Trophoblast cell (in vitro differentiated cells and primary cell): ENCODE measurements around the gene COL19A1.
"Not testable (repeated sequence)": the region's sequence is repeated elsewhere in the genome, so short reads cannot be mapped to it uniquely, and the experiment has no call there.

Experiments
- DNase-seq, 2 donors: peaks; one replicate each; pipeline ENCODE4 v3.0.0-alpha.2; 2016
- H2AFZ ChIP-seq: 2 replicates; pipeline ENCODE4 v1.6.1; 2013; ENCODE audit warnings: low read length, moderate library complexity, mild to moderate bottlenecking; ENCODE audit not compliant: insufficient read depth, poor library complexity
- H2AK5ac ChIP-seq: 2 replicates; pipeline ENCODE4 v1.6.1; 2013; ENCODE audit warnings: mild to moderate bottlenecking, low read length
- H2BK120ac ChIP-seq: 2 replicates; pipeline ENCODE4 v1.6.1; 2013; ENCODE audit warnings: low read length, mild to moderate bottlenecking, moderate library complexity; ENCODE audit not compliant: insufficient read depth, poor library complexity
- H2BK12ac ChIP-seq: 2 replicates; pipeline ENCODE4 v1.6.1; 2013; ENCODE audit warnings: mild to moderate bottlenecking, low read length, moderate library complexity
- H2BK5ac ChIP-seq: 2 replicates; pipeline ENCODE4 v1.6.1; 2013; ENCODE audit warnings: low read length, low read depth, moderate library complexity, mild to moderate bottlenecking; ENCODE audit not compliant: poor library complexity
- H3K14ac ChIP-seq: 2 replicates; pipeline ENCODE4 v1.6.1; 2013; ENCODE audit warnings: mild to moderate bottlenecking, low read length
- H3K18ac ChIP-seq: 2 replicates; pipeline ENCODE4 v1.6.1; 2013; ENCODE audit warnings: mild to moderate bottlenecking, low read length
- H3K23ac ChIP-seq: 2 replicates; pipeline ENCODE4 v1.6.1; 2013; ENCODE audit warnings: low read length
- H3K27ac ChIP-seq: 2 replicates; pipeline ENCODE4 v1.5.1; 2013; ENCODE audit warnings: low read depth, mild to moderate bottlenecking, inconsistent platforms, low read length, moderate library complexity
- H3K27me3 ChIP-seq: 2 replicates; pipeline ENCODE4 v1.6.1; 2013; ENCODE audit warnings: inconsistent platforms, mild to moderate bottlenecking, low read length, moderate library complexity; ENCODE audit not compliant: insufficient read depth
- H3K36me3 ChIP-seq, 2 experiments: 1 replicate in 1 of 2; 2 replicates in 1 of 2; pipeline ENCODE4 v1.6.1; 2013; ENCODE audit warnings: low read length in 2 of 2, mild to moderate bottlenecking in 2 of 2, moderate library complexity in 1 of 2; ENCODE audit not compliant: insufficient read depth in 2 of 2, control insufficient read depth in 1 of 2
- H3K4ac ChIP-seq: 2 replicates; pipeline ENCODE4 v1.6.1; 2013; ENCODE audit warnings: low read depth, mild to moderate bottlenecking, low read length, moderate library complexity
- H3K4me1 ChIP-seq, 2 experiments: 1 replicate in 1 of 2; 2 replicates in 1 of 2; pipeline ENCODE4 v1.6.1; 2013; ENCODE audit warnings: low read length in 2 of 2, mild to moderate bottlenecking in 2 of 2, moderate library complexity in 1 of 2; ENCODE audit not compliant: insufficient read depth in 2 of 2, control insufficient read depth in 1 of 2
- H3K4me2 ChIP-seq: 2 replicates; pipeline ENCODE4 v1.6.1; 2013; ENCODE audit warnings: inconsistent platforms, mild to moderate bottlenecking, low read length, moderate library complexity
- H3K4me3 ChIP-seq: 2 replicates; pipeline ENCODE4 v1.5.1; 2013; ENCODE audit warnings: mild to moderate bottlenecking, low read depth, low read length, inconsistent platforms
- H3K79me1 ChIP-seq: one replicate; pipeline ENCODE4 v1.6.1; 2013; ENCODE audit warnings: low read length
- H3K79me2 ChIP-seq: 2 replicates; pipeline ENCODE4 v1.6.1; 2013; ENCODE audit warnings: low read length, mild to moderate bottlenecking; ENCODE audit not compliant: control insufficient read depth, insufficient read depth, poor library complexity
- H3K9ac ChIP-seq: 2 replicates; pipeline ENCODE4 v1.6.1; 2013; ENCODE audit warnings: mild to moderate bottlenecking, low read length
- H3K9me3 ChIP-seq: 2 replicates; pipeline ENCODE4 v1.6.1; 2013; ENCODE audit warnings: low read depth, mild to moderate bottlenecking, control low read depth, inconsistent platforms, low read length; ENCODE audit not compliant: insufficient read depth
- H4K12ac ChIP-seq: 2 replicates; pipeline ENCODE4 v1.6.1; 2013; ENCODE audit warnings: low read depth, mild to moderate bottlenecking, low read length, moderate library complexity
- H4K8ac ChIP-seq: 2 replicates; pipeline ENCODE4 v1.6.1; 2013; ENCODE audit warnings: low read depth, mild to moderate bottlenecking, low read length, moderate library complexity
- H4K91ac ChIP-seq: one replicate; pipeline ENCODE4 v1.6.1; 2013; ENCODE audit warnings: low read depth, mild to moderate bottlenecking, low read length, moderate library complexity
- WGBS: extraction: QIAGEN DNeasy Blood & Tissue Kit; methylation state at CpG from one replicate; pipeline ENCODE4 v1.1.7; 2013; ENCODE audit warnings: missing lambda C conversion rate; ENCODE audit not compliant: insufficient read length, insufficient coverage; ENCODE audit errors: extremely low coverage; 5-methylcytosine and 5-hydroxymethylcytosine counted together

The COL19A1 gene

DNA sequence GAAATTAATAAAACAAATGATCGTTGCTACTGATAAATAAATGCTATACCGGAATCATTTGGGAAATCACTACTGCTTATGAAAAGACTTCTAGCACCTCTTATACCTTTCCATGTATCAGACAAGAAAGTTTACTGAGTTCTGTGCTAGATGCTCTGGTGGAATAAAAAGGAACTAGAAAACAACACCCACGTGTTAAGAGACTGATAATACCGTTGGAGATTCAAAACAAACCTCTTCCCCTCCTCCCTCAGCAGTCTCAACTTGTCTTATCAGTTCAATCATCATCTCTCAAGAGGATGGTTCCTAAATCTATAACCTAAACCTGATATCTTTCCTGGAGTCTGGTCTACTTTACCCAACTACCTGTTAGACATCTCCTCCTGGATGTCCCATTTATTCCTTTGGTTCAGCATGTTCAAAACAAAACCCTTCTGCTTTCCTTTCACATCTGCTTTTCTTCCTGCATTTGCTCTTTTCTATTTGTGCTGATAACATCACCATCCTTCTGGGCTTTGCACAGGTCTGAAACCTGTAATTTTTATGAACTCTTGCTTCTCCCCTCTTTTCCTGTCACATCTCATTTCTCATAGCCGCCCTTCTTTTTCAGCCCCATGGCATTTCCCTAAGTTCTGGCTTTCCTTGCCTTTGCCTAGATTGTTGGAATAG is 122.2 kb downstream of the COL19A1 start:
- no peak overlapping the region for H4K12ac ChIP-seq
- no peaks in the 10 kb centered on the region for H3K9me3 ChIP-seq

DNA sequence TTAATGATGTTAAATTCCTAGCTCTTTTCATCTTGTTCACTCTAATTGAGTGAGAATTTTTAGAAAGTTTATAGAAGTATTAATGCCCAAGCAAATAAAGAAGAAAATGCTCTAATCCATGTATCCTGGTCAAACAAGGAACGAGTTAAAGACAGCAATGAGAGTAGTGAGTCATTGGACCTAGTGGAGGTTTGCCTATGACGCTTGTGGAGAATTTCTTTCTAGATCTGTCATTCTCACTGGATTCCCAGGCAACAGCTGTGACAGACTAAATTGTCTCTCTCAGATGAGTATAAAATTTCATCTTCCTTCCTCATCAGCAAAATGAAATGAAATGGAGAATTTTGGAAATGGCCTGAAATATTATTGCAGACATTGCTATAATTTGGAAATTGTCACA is 127.9 kb downstream of the COL19A1 start:
- no peaks in the 10 kb centered on the region for H3K79me1 ChIP-seq
- no peak overlapping the region for H3K9ac ChIP-seq
- no peaks in the 10 kb centered on the region for H3K27me3 ChIP-seq
- no peak overlapping the region for H3K23ac ChIP-seq
- no peaks in the 10 kb centered on the region for H3K9me3 ChIP-seq
- no peak overlapping the region for H4K91ac ChIP-seq
- no peak overlapping the region for H2BK120ac ChIP-seq
- H2BK5ac ChIP-seq: no peak overlapping the region
- H3K4me3 ChIP-seq: no peak overlapping the region
- H3K4me1 ChIP-seq: no peaks in the 10 kb centered on the region
- no peak overlapping the region for H3K14ac ChIP-seq
- no peak overlapping the region for H4K8ac ChIP-seq
- no peak overlapping the region for H3K4ac ChIP-seq
- H3K18ac ChIP-seq: no peak overlapping the region
- no CpG with 5 or more reads among the region's 2 CpGs for WGBS
- no peak overlapping the region for H2AFZ ChIP-seq
- no peak for DNase-seq
- H3K27ac ChIP-seq: no peak overlapping the region
- no peak overlapping the region for H2AK5ac ChIP-seq
- no peaks in the 10 kb centered on the region for H3K36me3 ChIP-seq
- no peak overlapping the region for H4K12ac ChIP-seq
- no peaks in the 10 kb centered on the region for H3K79me2 ChIP-seq
- no peak overlapping the region for H3K4me2 ChIP-seq
- no peak overlapping the region for H2BK12ac ChIP-seq

More for the DNA sequence above, 122.2 kb downstream of the COL19A1 start:
- no peak overlapping the region for H4K8ac ChIP-seq
- H3K14ac ChIP-seq: no peak overlapping the region
- H3K4me2 ChIP-seq: no peak overlapping the region
- H2AK5ac ChIP-seq: no peak overlapping the region
- H3K79me1 ChIP-seq: no peaks in the 10 kb centered on the region
- H2BK120ac ChIP-seq: no peak overlapping the region
- no peaks in the 10 kb centered on the region for H3K36me3 ChIP-seq
- H3K9ac ChIP-seq: no peak overlapping the region
- H3K27ac ChIP-seq: no peak overlapping the region
- no peak overlapping the region for H3K4ac ChIP-seq
- no peak overlapping the region for H3K4me3 ChIP-seq
- no peaks in the 10 kb centered on the region for H3K4me1 ChIP-seq
- H3K18ac ChIP-seq: no peak overlapping the region
- H3K27me3 ChIP-seq: no peaks in the 10 kb centered on the region
- no CpG with 5 or more reads among the region's 5 CpGs for WGBS
- H4K91ac ChIP-seq: no peak overlapping the region
- no peak for DNase-seq
- H2BK5ac ChIP-seq: no peak overlapping the region
- no peak overlapping the region for H3K23ac ChIP-seq
- no peak overlapping the region for H2AFZ ChIP-seq
- H2BK12ac ChIP-seq: no peak overlapping the region
- H3K79me2 ChIP-seq: no peaks in the 10 kb centered on the region

DNA sequence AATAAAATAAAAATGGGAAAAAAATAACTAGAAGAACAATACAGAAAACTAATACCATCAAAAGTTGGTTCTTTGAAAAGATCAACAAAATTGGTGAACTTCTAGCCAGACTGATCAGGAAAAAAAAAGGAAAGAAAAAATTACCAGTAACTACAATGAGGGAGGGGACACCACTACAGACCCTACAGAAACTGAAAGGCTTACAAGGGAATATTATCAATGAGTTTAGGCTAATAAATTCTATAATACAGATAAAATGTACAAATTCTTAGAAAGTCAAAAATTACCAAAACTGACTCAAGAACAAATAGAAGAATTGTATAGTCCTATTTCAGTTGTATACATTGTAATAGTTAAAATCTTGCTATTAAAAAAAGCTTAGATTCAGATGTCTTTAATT is 141.8 kb downstream of the COL19A1 start:
- Histone ChIP-seq H3K4me2 (no peak overlapping the region), H2BK5ac (no peak overlapping the region), H2BK120ac (no peak overlapping the region), H3K79me2 (no peaks in the 10 kb centered on the region), H3K4ac (no peak overlapping the region), H3K36me3 (no peaks in the 10 kb centered on the region), H3K9ac (no peak overlapping the region), H3K79me1 (no peaks in the 10 kb centered on the region), H3K4me3 (no peak overlapping the region), H3K27ac (no peak overlapping the region), H3K4me1 (no peaks in the 10 kb centered on the region), H3K23ac (no peak overlapping the region), H3K9me3 (peaks cover 3% of the 10 kb centered on the region), H3K18ac (no peak overlapping the region), H4K91ac (no peak overlapping the region), H2AFZ (no peak overlapping the region), H4K8ac (no peak overlapping the region), H2AK5ac (no peak overlapping the region), H2BK12ac (no peak overlapping the region), H3K27me3 (no peaks in the 10 kb centered on the region), H4K12ac (no peak overlapping the region), H3K14ac (no peak overlapping the region)
- DNase-seq: no peak

DNA sequence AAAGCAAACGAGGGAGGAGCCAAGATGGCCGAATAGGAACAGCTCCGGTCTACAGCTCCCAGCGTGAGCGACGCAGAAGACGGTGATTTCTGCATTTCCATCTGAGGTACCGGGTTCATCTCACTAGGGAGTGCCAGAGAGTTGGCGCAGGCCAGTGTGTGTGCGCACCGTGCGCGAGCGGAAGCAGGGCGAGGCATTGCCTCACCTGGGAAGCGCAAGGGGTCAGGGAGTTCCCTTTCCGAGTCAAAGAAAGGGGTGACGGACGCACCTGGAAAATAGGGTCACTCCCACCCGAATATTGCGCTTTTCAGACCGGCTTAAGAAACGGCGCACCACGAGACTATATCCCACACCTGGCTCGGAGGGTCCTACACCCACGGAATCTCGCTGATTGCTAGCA is 144.0 kb downstream of the COL19A1 start:
- not testable (repeated sequence) for H3K9me3 ChIP-seq, H3K79me2 ChIP-seq, H2AFZ ChIP-seq, H3K4ac ChIP-seq, H4K8ac ChIP-seq, H3K27ac ChIP-seq, H2BK5ac ChIP-seq, H3K4me3 ChIP-seq, H3K27me3 ChIP-seq, H3K14ac ChIP-seq, H2AK5ac ChIP-seq, H3K79me1 ChIP-seq, DNase-seq, H2BK12ac ChIP-seq, H3K9ac ChIP-seq, H3K36me3 ChIP-seq, H4K91ac ChIP-seq, H3K4me2 ChIP-seq, H3K4me1 ChIP-seq, H4K12ac ChIP-seq, H3K23ac ChIP-seq, H3K18ac ChIP-seq, H2BK120ac ChIP-seq
- no CpG with 5 or more reads among the region's 28 CpGs for WGBS
